ENCODE data around the gene COL8A1. TPM values are rescaled to one million over a fixed set of nuclear protein-coding genes. Genes with fewer than 3 reads are reported as not detected.

The COL8A1 gene
- polyA plus RNA-seq, 3 donors: not detected

- no peaks in the 10 kb centered on the region for H4K20me1 ChIP-seq (ENCODE audit: insufficient read depth, low read length)
- no peak overlapping the region for H2AFZ ChIP-seq (ENCODE audit: insufficient read depth, low read depth, low read length, poor library complexity, severe bottlenecking)
- no peak overlapping the region for H3K4me3 ChIP-seq (replicated peaks in 1 of 3; ENCODE audit: low read depth in 2 of 3, low read length in 3 of 3)
- H3K9me3 ChIP-seq (replicated peaks in 1 of 2; ENCODE audit: control insufficient read depth in 1 of 2, insufficient read depth in 1 of 2, low read length in 2 of 2): no peaks in the 10 kb centered on the region
- TF ChIP-seq CTCF (IDR thresholded peaks at IDR 0.05): no peak
- H3K36me3 Mint-ChIP-seq: no peaks in the 10 kb centered on the region
- H3K27me3 ChIP-seq (ENCODE audit: control insufficient read depth in 2 of 2, insufficient read depth in 2 of 2, low read length in 2 of 2): no peaks in the 10 kb centered on the region
- no peak overlapping the region for H3K27ac Mint-ChIP-seq
- intact Hi-C loops (cut with micrococcal nuclease): no loop called here
- DNase-seq: no peak
- H3K9me3 Mint-ChIP-seq: peaks cover 0 to 6% (median 0%) of the 10 kb centered on the region in 7 donors
- H3K4me3 Mint-ChIP-seq: no peak overlapping the region
- 96% methylated on average over 4 of the region's 6 CpGs for WGBS (ENCODE audit: insufficient coverage)
- no peaks in the 10 kb centered on the region for H3K79me2 ChIP-seq (ENCODE audit: insufficient read depth, low read length)
- H3K27ac ChIP-seq (ENCODE audit: low read depth in 1 of 2, low read length in 2 of 2): no peak overlapping the region
- H3K4me1 ChIP-seq (ENCODE audit: control insufficient read depth in 1 of 2, insufficient read depth in 2 of 2, low read length in 2 of 2): no peaks in the 10 kb centered on the region
- H3K4me2 ChIP-seq (replicated peaks; ENCODE audit: extremely low read depth, low read length, poor library complexity, severe bottlenecking): no peak overlapping the region
- H3K4me1 Mint-ChIP-seq: no peaks in the 10 kb centered on the region
- H3K36me3 ChIP-seq (replicated peaks in 1 of 2; ENCODE audit: control insufficient read depth in 1 of 2, insufficient read depth in 2 of 2, low read length in 2 of 2): no peaks in the 10 kb centered on the region
- H3K9ac ChIP-seq (ENCODE audit: insufficient read depth, low read length, poor library complexity, severe bottlenecking): no peak overlapping the region
- H3K27me3 Mint-ChIP-seq (ENCODE audit: low read depth in 3 of 3): no peaks in the 10 kb centered on the region
These were observed 20.6 kb downstream of the COL8A1 start for GRCh38 chr3:99659032-99659431.

GRCh38 chr3:99659951-99660350 is 21.6 kb downstream of the COL8A1 start:
- Histone ChIP-seq H3K27me3 (ENCODE audit: control insufficient read depth in 2 of 2, insufficient read depth in 2 of 2, low read length in 2 of 2) (no peaks in the 10 kb centered on the region), H3K79me2 (ENCODE audit: insufficient read depth, low read length) (no peaks in the 10 kb centered on the region), H3K4me1 (ENCODE audit: control insufficient read depth in 1 of 2, insufficient read depth in 2 of 2, low read length in 2 of 2) (no peaks in the 10 kb centered on the region), H3K4me3 (replicated peaks in 1 of 3; ENCODE audit: low read depth in 2 of 3, low read length in 3 of 3) (no peak overlapping the region), H3K9me3 (replicated peaks in 1 of 2; ENCODE audit: control insufficient read depth in 1 of 2, insufficient read depth in 1 of 2, low read length in 2 of 2) (no peaks in the 10 kb centered on the region), H3K36me3 (replicated peaks in 1 of 2; ENCODE audit: control insufficient read depth in 1 of 2, insufficient read depth in 2 of 2, low read length in 2 of 2) (no peaks in the 10 kb centered on the region), H2AFZ (ENCODE audit: insufficient read depth, low read depth, low read length, poor library complexity, severe bottlenecking) (no peak overlapping the region), H3K9ac (ENCODE audit: insufficient read depth, low read length, poor library complexity, severe bottlenecking) (no peak overlapping the region), H3K4me2 (replicated peaks; ENCODE audit: extremely low read depth, low read length, poor library complexity, severe bottlenecking) (no peak overlapping the region), H4K20me1 (ENCODE audit: insufficient read depth, low read length) (no peaks in the 10 kb centered on the region), H3K27ac (ENCODE audit: low read depth in 1 of 2, low read length in 2 of 2) (no peak overlapping the region)
- H3K27me3 Mint-ChIP-seq (ENCODE audit: low read depth in 3 of 3): peaks cover 0 to 6% (median 0%) of the 10 kb centered on the region in 3 donors
- H3K4me3 Mint-ChIP-seq: no peak overlapping the region
- no peaks in the 10 kb centered on the region for H3K36me3 Mint-ChIP-seq
- intact Hi-C loops (cut with micrococcal nuclease): no loop called here
- no peak for TF ChIP-seq CTCF (IDR thresholded peaks at IDR 0.05)
- peaks cover 0 to 7% (median 0%) of the 10 kb centered on the region in 7 donors for H3K9me3 Mint-ChIP-seq
- H3K27ac Mint-ChIP-seq: no peak overlapping the region
- WGBS (ENCODE audit: insufficient coverage): 84% methylated on average over 3 of the region's 4 CpGs
- H3K4me1 Mint-ChIP-seq: no peaks in the 10 kb centered on the region
- DNase-seq: no peak
